Activated CD4-positive, alpha-beta T cell treated with anti-CD3 and anti-CD28 coated beads, Interleukin-2, amount 50 U/mL, for 4 hours (primary cell): ENCODE measurements around the gene NAGS.
"Not testable (repeated sequence)": the region's sequence is repeated elsewhere in the genome, so short reads cannot be mapped to it uniquely, and the experiment has no call there.

Experiments
- DNase-seq, 2 experiments: peaks; one replicate each; pipeline ENCODE4 v3.0.0-alpha.2; 2020

NAGS gene

GRCh38 chr17:44044071-44044470 lies 39.6 kb downstream of the NAGS start:
- DNase-seq: no peak

GRCh38 chr17:44045486-44045885 lies 41.1 kb downstream of the NAGS start:
- no peak for DNase-seq

GRCh38 chr17:44046893-44047292 lies 42.5 kb downstream of the NAGS start:
- not testable (repeated sequence) for DNase-seq

- DNase-seq: no peak
Observed at GRCh38 chr17:44049294-44050060, 45.1 kb downstream of the NAGS start.

GRCh38 chr17:44053125-44053872 lies 48.9 kb downstream of the NAGS start:
- DNase-seq: no peak
